OCI-LY7 (cell line): Measurements from ENCODE around the gene GPBAR1. TPM values are rescaled to one million over a fixed set of nuclear protein-coding genes. Genes with fewer than 3 reads are reported as not detected.

ENCODE experiments used
- BruUV-seq: library from RNA; stranded (reverse); fragments of 400-500 nt; replicated peaks from 2 replicates; lab custom pipeline; 2021; lab: Mats Ljungman, UMichigan
- CTCF ChIA-PET: fragments of 300-600 bp; sonication (Branson Sonifier 250); formaldehyde crosslinking; loops from one replicate; lab custom pipeline; 2022; ENCODE audit warnings: antibody characterized with exemption; ENCODE audit not compliant: unreplicated experiment; lab: Charles Lee
- POLR2A ChIA-PET: fragments of 300-600 bp; sonication (Branson Sonifier 250); formaldehyde crosslinking; loops from one replicate; lab custom pipeline; 2022; ENCODE audit warnings: antibody characterized with exemption; lab: Charles Lee
- DNase-seq: peaks from one replicate; pipeline ENCODE4 v3.0.0-alpha.2; 2015; ENCODE audit warnings: low spot score
- H2AFZ ChIP-seq: fragments of 200-600 bp; sonication (generic), shearing (Covaris generic); 2 replicates; pipeline ENCODE4 v1.6.1; 2014; ENCODE audit warnings: mild to moderate bottlenecking, antibody characterized with exemption, low read length, moderate library complexity
- H3K27ac ChIP-seq: fragments of 200-600 bp; sonication (generic); 2 replicates; pipeline ENCODE4 v1.5.1; 2014; ENCODE audit warnings: mixed run types, low read depth, mild to moderate bottlenecking, moderate library complexity, low read length, inconsistent platforms; ENCODE audit not compliant: poor library complexity, severe bottlenecking
- H3K36me3 ChIP-seq: fragments of 200-600 bp; sonication (generic); 2 replicates; pipeline ENCODE4 v1.6.1; 2014; ENCODE audit warnings: mild to moderate bottlenecking, antibody characterized with exemption, low read length, moderate library complexity, mixed read lengths; ENCODE audit not compliant: insufficient read depth
- H3K4me1 ChIP-seq: fragments of 200-600 bp; sonication (generic); 2 replicates; pipeline ENCODE4 v1.5.1; 2014; ENCODE audit warnings: mild to moderate bottlenecking, low read length; ENCODE audit not compliant: insufficient read depth, poor library complexity, severe bottlenecking
- H3K4me2 ChIP-seq: fragments of 200-600 bp; sonication (generic); 2 replicates; pipeline ENCODE4 v1.6.1; 2014; ENCODE audit warnings: mild to moderate bottlenecking, low read length
- H3K4me3 ChIP-seq: fragments of 200-600 bp; sonication (generic); 2 replicates; pipeline ENCODE4 v1.5.1; 2014; ENCODE audit warnings: mild to moderate bottlenecking, low read depth, low read length; ENCODE audit not compliant: poor library complexity, severe bottlenecking
- H3K79me2 ChIP-seq: fragments of 200-600 bp; sonication (generic); 2 replicates; pipeline ENCODE4 v1.6.1; 2016; ENCODE audit warnings: low read depth, mild to moderate bottlenecking, low read length, moderate library complexity, mixed read lengths; ENCODE audit not compliant: insufficient read depth
- H3K9me2 ChIP-seq: fragments of 200-600 bp; sonication (generic); 2 replicates; pipeline ENCODE4 v1.6.1; 2016; ENCODE audit warnings: mild to moderate bottlenecking, low read length, mixed read lengths; ENCODE audit not compliant: insufficient read depth
- H3K9me3 ChIP-seq: fragments of 200-600 bp; sonication (generic); 2 replicates; pipeline ENCODE4 v1.6.1; 2014; ENCODE audit warnings: mild to moderate bottlenecking, mixed run types, low read length, mixed read lengths
- H4K20me1 ChIP-seq: fragments of 200-600 bp; sonication (generic); 2 replicates; pipeline ENCODE4 v1.6.1; 2014; ENCODE audit warnings: mild to moderate bottlenecking, antibody characterized with exemption, low read length, moderate library complexity, mixed read lengths; ENCODE audit not compliant: insufficient read depth
- EZH2phosphoT487 ChIP-seq: fragments of 200-600 bp; sonication (generic); IDR thresholded peaks from 2 replicates; pipeline ENCODE4 v1.6.1; 2018; ENCODE audit warnings: low read depth, borderline replicate concordance, mild to moderate bottlenecking, mixed run types, antibody characterized with exemption, low read length, moderate library complexity, mixed read lengths
- intact Hi-C: fragments of 100-400 bp; cut with micrococcal nuclease; formaldehyde crosslinking; loops from one replicate; pipeline ENCODE4 v1.10.0; 2022; ENCODE audit not compliant: unreplicated experiment
- total RNA-seq, 2 experiments: library from RNA; depleted of rRNA in 1 of 2; stranded (reverse); fragments of >200 nt in 1 of 2; shearing (Covaris generic) in 1 of 2; gene quantifications; 2 replicates each; pipeline ENCODE4 v1.2.3, GENCODE V29; 2014 to 2022
- TF ChIP-seq, protein P1 (sequence below): fragments of 200-600 bp; sonication (generic); conservative IDR thresholded peaks from 2 replicates; pipeline ENCODE4 v1.5.1; 2014; ENCODE audit warnings: mild to moderate bottlenecking, antibody characterized with exemption, low read length, moderate library complexity, mixed read lengths

The GPBAR1 gene
- total RNA-seq, 2 experiments from 2014 or later, result 0.22 to 0.40 TPM

DNA sequence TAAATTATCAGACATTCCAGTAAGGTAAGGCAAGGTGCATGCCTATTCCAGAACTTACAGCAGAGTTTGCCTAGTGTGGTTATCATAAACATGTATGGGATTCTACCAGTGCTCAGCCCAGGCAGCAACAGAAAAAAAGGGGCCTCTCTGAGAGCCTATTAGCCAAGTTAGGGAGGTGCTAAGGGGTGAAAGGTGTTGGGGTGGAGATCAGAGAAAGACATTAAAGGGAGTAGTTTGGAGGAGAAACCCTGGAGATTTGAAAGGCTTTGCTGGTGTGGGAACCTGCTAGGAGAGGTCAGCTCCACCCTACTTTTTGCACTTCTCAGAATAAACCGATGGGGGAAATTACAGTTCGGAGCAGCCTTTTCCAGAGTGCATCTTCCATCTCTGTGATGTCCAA, 40.9 kb upstream of the GPBAR1 start:
- H4K20me1 ChIP-seq, result peaks cover 50% of the 10 kb centered on the region
- H3K27ac ChIP-seq, result peak overlapping the region; percentile 92
- H3K4me1 ChIP-seq, result peaks cover 63% of the 10 kb centered on the region
- no peak for DNase-seq
- ChIA-PET CTCF (interaction anchor here (1.8 kb wide), 1 partner anchor 9 kb away, joined by 5 read pairs; no protein-coding TSS in a partner anchor), POLR2A (interaction anchor here (0.6 to 8.8 kb wide), 5 partner anchors 8 to 67 kb away, joined by 3 to 143 read pairs (median 3); no protein-coding TSS in a partner anchor)
- intact Hi-C loops, result loop anchor here (1.0 to 5.0 kb wide), 6 partner anchors 9 to 347 kb away; partner anchors contain the start of genes AAMP, CNOT9, CTDSP1 and PNKD
- TF ChIP-seq, protein P1, sequence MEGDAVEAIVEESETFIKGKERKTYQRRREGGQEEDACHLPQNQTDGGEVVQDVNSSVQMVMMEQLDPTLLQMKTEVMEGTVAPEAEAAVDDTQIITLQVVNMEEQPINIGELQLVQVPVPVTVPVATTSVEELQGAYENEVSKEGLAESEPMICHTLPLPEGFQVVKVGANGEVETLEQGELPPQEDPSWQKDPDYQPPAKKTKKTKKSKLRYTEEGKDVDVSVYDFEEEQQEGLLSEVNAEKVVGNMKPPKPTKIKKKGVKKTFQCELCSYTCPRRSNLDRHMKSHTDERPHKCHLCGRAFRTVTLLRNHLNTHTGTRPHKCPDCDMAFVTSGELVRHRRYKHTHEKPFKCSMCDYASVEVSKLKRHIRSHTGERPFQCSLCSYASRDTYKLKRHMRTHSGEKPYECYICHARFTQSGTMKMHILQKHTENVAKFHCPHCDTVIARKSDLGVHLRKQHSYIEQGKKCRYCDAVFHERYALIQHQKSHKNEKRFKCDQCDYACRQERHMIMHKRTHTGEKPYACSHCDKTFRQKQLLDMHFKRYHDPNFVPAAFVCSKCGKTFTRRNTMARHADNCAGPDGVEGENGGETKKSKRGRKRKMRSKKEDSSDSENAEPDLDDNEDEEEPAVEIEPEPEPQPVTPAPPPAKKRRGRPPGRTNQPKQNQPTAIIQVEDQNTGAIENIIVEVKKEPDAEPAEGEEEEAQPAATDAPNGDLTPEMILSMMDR, result no peak
- no peak for TF ChIP-seq EZH2phosphoT487
- H3K9me3 ChIP-seq, result no peaks in the 10 kb centered on the region
- H3K4me2 ChIP-seq, result peak overlapping the region; percentile 91
- H3K79me2 ChIP-seq, result peaks cover 82% of the 10 kb centered on the region
- H3K4me3 ChIP-seq, result peak overlapping the region; percentile 90
- H3K9me2 ChIP-seq, result no peaks in the 10 kb centered on the region
- H3K36me3 ChIP-seq, result peaks cover 63% of the 10 kb centered on the region
- no peak overlapping the region for H2AFZ ChIP-seq
- BruUV-seq, result no TSS peak

DNA sequence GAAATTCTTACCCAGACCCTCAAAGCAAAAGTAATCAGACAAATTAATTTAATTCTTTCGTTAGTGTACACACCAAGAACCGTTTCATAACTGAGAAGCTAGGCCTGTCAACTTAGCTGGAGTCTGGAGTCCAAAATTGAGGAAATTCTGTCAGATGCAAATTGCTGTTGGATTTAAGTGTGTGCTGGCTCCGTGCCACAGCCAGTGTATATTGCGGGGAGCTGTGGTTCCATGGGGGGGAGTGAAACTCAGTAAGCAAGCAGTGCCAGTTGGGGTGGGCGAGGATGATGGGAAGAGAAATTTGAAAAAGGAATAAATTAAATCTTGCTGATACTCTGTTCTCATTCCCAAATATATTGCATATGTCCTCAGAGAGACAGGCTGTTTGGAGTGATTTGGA, 39.8 kb upstream of the GPBAR1 start:
- H3K36me3 ChIP-seq, result peaks cover 74% of the 10 kb centered on the region

More for the DNA sequence above, 39.8 kb upstream of the GPBAR1 start:
- intact Hi-C loops, result loop anchor here (1.0 kb wide), 1 partner anchor 8 kb away; no protein-coding TSS in a partner anchor
- Histone ChIP-seq H3K9me3 (no peaks in the 10 kb centered on the region), H3K9me2 (no peaks in the 10 kb centered on the region), H3K4me3 (peak overlapping the region; percentile 90), H3K27ac (peak overlapping the region; percentile 92), H4K20me1 (peaks cover 59% of the 10 kb centered on the region), H3K79me2 (peaks cover 93% of the 10 kb centered on the region), H2AFZ (no peak overlapping the region), H3K4me1 (peaks cover 72% of the 10 kb centered on the region), H3K4me2 (peak overlapping the region; percentile 91)
- POLR2A ChIA-PET, result interaction anchor here (0.7 to 8.8 kb wide), 5 partner anchors 7 to 23 kb away, joined by 3 to 143 read pairs (median 4); no protein-coding TSS in a partner anchor
- no peak for DNase-seq
- TF ChIP-seq EZH2phosphoT487, result no peak
- TF ChIP-seq, protein P1, result no peak
- no TSS peak for BruUV-seq
- CTCF ChIA-PET, result interaction anchor here (1.4 kb wide), 1 partner anchor 9 kb away, joined by 4 read pairs; no protein-coding TSS in a partner anchor
